GM12878 (cell line): Measurements from ENCODE around the gene FCGBP. TPM values are rescaled to one million over a fixed set of nuclear protein-coding genes. Genes with fewer than 3 reads are reported as not detected.

ENCODE experiments used
- ATAC-seq: fragments of 200-7000 bp; cut with Tn5 transposase; 3 replicates; pipeline ENCODE4 v1.9.1; 2020; ENCODE audit warnings: mild to moderate bottlenecking, moderate library complexity
- BruUV-seq: library from RNA; stranded (reverse); fragments of 400-500 nt; replicated peaks from 2 replicates; lab custom pipeline; 2021; lab: Mats Ljungman, UMichigan
- CTCF ChIA-PET: fragments of 300-600 bp; sonication (Branson Sonifier 250); formaldehyde crosslinking; extraction: SDS; loops from one replicate; lab custom pipeline; 2021; ENCODE audit warnings: inconsistent platforms; lab: Yijun Ruan, JAX
- POLR2A ChIA-PET: fragments of 350-600 bp; formaldehyde crosslinking; extraction: SDS; loops from one replicate; lab custom pipeline; 2021; ENCODE audit warnings: inconsistent platforms; lab: Charles Lee
- RAD21 ChIA-PET: fragments of 300-600 bp; sonication (Branson Sonifier 250); formaldehyde crosslinking; loops from one replicate; lab custom pipeline; 2023; ENCODE audit warnings: antibody characterized with exemption; ENCODE audit not compliant: unreplicated experiment; lab: Charles Lee
- SMC1A ChIA-PET: fragments of 300-600 bp; sonication (Branson Sonifier 250); formaldehyde crosslinking; loops from one replicate; lab custom pipeline; 2023; ENCODE audit not compliant: unreplicated experiment, uncharacterized antibody; lab: Charles Lee
- DNase-seq: peaks from one replicate; pipeline ENCODE4 v3.0.0-alpha.2; 2011; ENCODE audit warnings: low read depth, low spot score
- FAIRE-seq: peaks from 3 replicates; lab custom pipeline; 2011; peaks lifted over from hg19 to GRCh38; lab: Jason Lieb, UNC
- H2AFZ ChIP-seq: 2 replicates; pipeline ENCODE4 v1.6.0; 2011; ENCODE audit warnings: low read depth, low read length, control low read depth; ENCODE audit not compliant: control insufficient read depth
- H3K27ac ChIP-seq: 2 replicates; pipeline ENCODE4 v1.5.1; 2011; ENCODE audit warnings: control low read depth; ENCODE audit not compliant: control insufficient read depth, insufficient read depth
- H3K27me3 ChIP-seq, 2 experiments: replicated peaks in 1 of 2; 2 replicates each; pipeline versions ENCODE4 v1.6.0 to v1.6.1; 2011; ENCODE audit warnings: low read length in 1 of 2; ENCODE audit not compliant: control insufficient read depth in 2 of 2, insufficient read depth in 2 of 2
- H3K36me3 ChIP-seq, 2 experiments: 2 replicates each; pipeline ENCODE4 v1.5.1; 2011; ENCODE audit warnings: low read length in 1 of 2; ENCODE audit not compliant: control insufficient read depth in 2 of 2, insufficient read depth in 2 of 2
- H3K4me1 ChIP-seq: 2 replicates; pipeline ENCODE4 v1.6.1; 2011; ENCODE audit warnings: mild to moderate bottlenecking, low read length, moderate library complexity, mixed read lengths; ENCODE audit not compliant: control insufficient read depth, insufficient read depth
- H3K4me2 ChIP-seq: 2 replicates; pipeline ENCODE4 v1.6.0; 2011; ENCODE audit warnings: control low read depth; ENCODE audit not compliant: control insufficient read depth, insufficient read depth
- H3K4me3 ChIP-seq: fragments of 200-600 bp; sonication (generic); 2 replicates; pipeline ENCODE4 v1.5.1; 2016
- H3K79me2 ChIP-seq: 2 replicates; pipeline ENCODE4 v1.6.0; 2011; ENCODE audit warnings: low read length; ENCODE audit not compliant: control insufficient read depth, insufficient read depth
- H3K9ac ChIP-seq: 2 replicates; pipeline ENCODE4 v1.8.0; 2011; ENCODE audit warnings: low read length, control low read depth, mixed read lengths; ENCODE audit not compliant: control insufficient read depth, insufficient read depth
- H3K9me3 ChIP-seq: replicated peaks from 3 replicates; pipeline ENCODE4 v1.5.1; 2011; ENCODE audit warnings: mild to moderate bottlenecking, low read length; ENCODE audit not compliant: control insufficient read depth, insufficient read depth
- H4K20me1 ChIP-seq: 2 replicates; pipeline ENCODE4 v1.6.0; 2011; ENCODE audit not compliant: control insufficient read depth, insufficient read depth
- ASH2L ChIP-seq: fragments of 300-600, 200-600 bp; sonication (generic); IDR thresholded peaks from 2 replicates; pipeline ENCODE4 v1.6.1; 2017; ENCODE audit warnings: low read depth, mild to moderate bottlenecking, borderline replicate concordance
- BCL11A ChIP-seq: IDR thresholded peaks from 2 replicates; pipeline ENCODE4 v1.6.1; 2011; ENCODE audit warnings: low read depth, low read length
- BRCA1 ChIP-seq: IDR thresholded peaks from 2 replicates; pipeline ENCODE4 v1.6.1; 2011; ENCODE audit warnings: low read depth, low read length, improper control_type of control experiment
- CHD2 ChIP-seq: IDR thresholded peaks from 2 replicates; pipeline ENCODE4 v1.6.1; 2011; ENCODE audit warnings: low read depth, low read length, improper control_type of control experiment, borderline replicate concordance
- ETV6 ChIP-seq, 2 experiments: fragments of 450-650 bp in 1 of 2; IDR thresholded peaks in 1 of 2; conservative IDR thresholded peaks in 1 of 2; 2 replicates each; pipeline ENCODE4 v1.6.1; 2014; ENCODE audit warnings: antibody characterized with exemption in 1 of 2, borderline replicate concordance in 1 of 2, low read depth in 1 of 2, mild to moderate bottlenecking in 1 of 2, moderate library complexity in 1 of 2
- IKZF1 ChIP-seq: fragments of 450-650 bp; conservative IDR thresholded peaks from 2 replicates; pipeline ENCODE4 v1.6.1; 2017; ENCODE audit warnings: antibody characterized with exemption, mild to moderate bottlenecking
- KDM1A ChIP-seq: fragments of 200-600 bp; sonication (generic); IDR thresholded peaks from 2 replicates; pipeline ENCODE4 v1.6.1; 2016; ENCODE audit warnings: borderline replicate concordance
- MEF2B ChIP-seq: fragments of 450-650 bp; IDR thresholded peaks from 2 replicates; pipeline ENCODE4 v1.6.1; 2018; ENCODE audit warnings: mild to moderate bottlenecking, moderate library complexity; ENCODE audit not compliant: partially characterized antibody, poor library complexity, severe bottlenecking
- PAX5 ChIP-seq: IDR thresholded peaks from 2 replicates; pipeline ENCODE4 v1.6.1; 2011; ENCODE audit warnings: low read depth, low read length, borderline replicate concordance
- REST ChIP-seq: IDR thresholded peaks from 2 replicates; pipeline ENCODE4 v1.6.1; 2012; ENCODE audit warnings: mild to moderate bottlenecking, low read depth, low read length
- STAT1 ChIP-seq: fragments of 450-650 bp; conservative IDR thresholded peaks from 2 replicates; pipeline ENCODE4 v1.6.1; 2014; ENCODE audit warnings: antibody characterized with exemption, mild to moderate bottlenecking
- TARDBP ChIP-seq: IDR thresholded peaks from 2 replicates; pipeline ENCODE4 v1.6.1; 2016; ENCODE audit warnings: borderline replicate concordance
- USF2 ChIP-seq: IDR thresholded peaks from 2 replicates; pipeline ENCODE4 v1.6.1; 2011; ENCODE audit warnings: low read depth, low read length, improper control_type of control experiment, borderline replicate concordance
- ZBED1 ChIP-seq: IDR thresholded peaks from 2 replicates; pipeline ENCODE4 v1.6.1; 2016; ENCODE audit warnings: borderline replicate concordance
- ZNF24 ChIP-seq: fragments of 450-650 bp; IDR thresholded peaks from 2 replicates; pipeline ENCODE4 v1.6.1; 2017; ENCODE audit warnings: antibody characterized with exemption, mild to moderate bottlenecking
- WGBS: methylation state at CpG from one replicate; pipeline ENCODE4 v1.1.6; 2016; ENCODE audit warnings: low lambda C conversion rate; ENCODE audit not compliant: insufficient replicate concordance, insufficient coverage; ENCODE audit errors: missing lambda C conversion rate; 5-methylcytosine and 5-hydroxymethylcytosine counted together
- in situ Hi-C: fragments of 300-500 bp; cut with MboI; formaldehyde crosslinking; loops from 9 replicates; pipeline ENCODE4 v1.14.3; 2018; ENCODE audit warnings: mixed read lengths
- intact Hi-C: fragments of 100-400 bp; cut with micrococcal nuclease; formaldehyde crosslinking; loops from one replicate; pipeline ENCODE4 v1.14.2; 2022; ENCODE audit not compliant: unreplicated experiment
- polyA plus RNA-seq, 11 experiments: library from polyadenylated mRNA; depleted of rRNA in 4 of 11; unstranded in 6 of 11; stranded (reverse) in 5 of 11; fragments of >200 nt; fragmentation: Nextera tagmentation in 4 of 11; fragmentation: Illumina TruSeq in 1 of 11; extraction: Ambion mirVana in 4 of 11; extraction: Trizol in 1 of 11; gene quantifications; 1 replicate in 1 of 11; 2 replicates in 10 of 11; pipeline versions ENCODE4 v1.2.1 to v1.2.3, GENCODE V29; 2011 to 2016; ENCODE audit warnings: inconsistent platforms in 2 of 11, missing spikeins in 2 of 11, low read depth in 1 of 11
- total RNA-seq, 4 experiments: library from RNA; depleted of rRNA in 3 of 4; stranded (reverse); fragments of >200 nt in 3 of 4; fragmentation: Illumina TruSeq in 1 of 4; extraction: Trizol in 1 of 4; gene quantifications; 2 replicates each; pipeline versions ENCODE4 v1.2.1 to v1.2.3, GENCODE V29; 2013 to 2021

The FCGBP gene
- total and polyA plus RNA-seq, 10 of the 15 experiments (the other 5 are each of a cell fraction or from before 2014, with no cell fraction given) = 0.02 to 3.2 (median 0.37) TPM; not detected in 2

GRCh38 chr19:39936622-39937021, 2.2 kb upstream of the FCGBP start (continued):
- TF ChIP-seq REST = no peak
- no peak for TF ChIP-seq ZNF24
- no peak for TF ChIP-seq STAT1
- TF ChIP-seq TARDBP = no peak
- TF ChIP-seq ZBED1 = no peak
- TF ChIP-seq PAX5 = no peak

GRCh38 chr19:39936020-39936419, 1.6 kb upstream of the FCGBP start:
- BruUV-seq = no TSS peak

More at GRCh38 chr19:39936020-39936419, 1.6 kb upstream of the FCGBP start:
- CTCF ChIA-PET = interaction anchor here (1.0 to 3.8 kb wide), 3 partner anchors 12 to 34 kb away, joined by 3 to 43 read pairs (median 6); partner anchors contain the start of gene PSMC4
- no peaks in the 10 kb centered on the region for H3K27me3 ChIP-seq
- 0 out of 2 replicates have a peak overlapping the region, but pooled peaks have one; percentile 40 for H3K27ac ChIP-seq
- TF ChIP-seq BRCA1 (no peak), ETV6 (conservative IDR thresholded peaks at IDR 0.05 in 1 of 2, IDR thresholded peaks at IDR 0.05 in 1 of 2; ENCODE audit: borderline replicate concordance in 1 of 2, low read depth in 1 of 2) (no peak), USF2 (no peak), CHD2 (no peak), MEF2B (peak; percentile 38), IKZF1 (peak; percentile 14; the same call in 1 of the 2 replicates), ASH2L (no peak), BCL11A (no peak), KDM1A (no peak)
- no peaks in the 10 kb centered on the region for H3K79me2 ChIP-seq
- H2AFZ ChIP-seq = no peak overlapping the region
- intact Hi-C loops (no loop called here), in situ Hi-C loops (no loop called here)
- H3K9me3 ChIP-seq = no peaks in the 10 kb centered on the region; the same call in 1 of the 3 replicates
- 2% methylated on average over 3 of the region's 3 CpGs for WGBS
- no peaks in the 10 kb centered on the region for H4K20me1 ChIP-seq
- POLR2A ChIA-PET = interaction anchor here (0.6 to 3.0 kb wide), 2 partner anchors 18 to 107 kb away, joined by 4 to 18 read pairs; no protein-coding TSS in a partner anchor
- no peaks in the 10 kb centered on the region for H3K36me3 ChIP-seq
- ATAC-seq = peak; percentile 59
- RAD21 ChIA-PET = interaction anchor here (0.6 to 4.1 kb wide), 3 partner anchors 25 to 203 kb away, joined by 3 to 52 read pairs (median 3); partner anchors contain the start of gene PSMC4
- no peak for DNase-seq
- no peak overlapping the region for H3K9ac ChIP-seq
- no peak for FAIRE-seq
- H3K4me1 ChIP-seq = peaks cover 28% of the 10 kb centered on the region
- H3K4me2 ChIP-seq = peak overlapping the region; percentile 17; the same call in 1 of the 2 replicates
- H3K4me3 ChIP-seq = no peak overlapping the region
- SMC1A ChIA-PET = interaction anchor here (1.0 to 3.7 kb wide), 4 partner anchors 15 to 34 kb away, joined by 3 to 46 read pairs (median 4); partner anchors contain the start of gene PSMC4
